AML-193 (cell line): Measurements from ENCODE around the gene MTOR.
"Not testable (repeated sequence)": the region's sequence is repeated elsewhere in the genome, so short reads cannot be mapped to it uniquely, and the experiment has no call there.

Experiments
- DNase-seq, 2 experiments: peaks; one replicate each; lab custom pipeline; 2025; lab: John Stamatoyannopoulos, UW

MTOR gene

DNA sequence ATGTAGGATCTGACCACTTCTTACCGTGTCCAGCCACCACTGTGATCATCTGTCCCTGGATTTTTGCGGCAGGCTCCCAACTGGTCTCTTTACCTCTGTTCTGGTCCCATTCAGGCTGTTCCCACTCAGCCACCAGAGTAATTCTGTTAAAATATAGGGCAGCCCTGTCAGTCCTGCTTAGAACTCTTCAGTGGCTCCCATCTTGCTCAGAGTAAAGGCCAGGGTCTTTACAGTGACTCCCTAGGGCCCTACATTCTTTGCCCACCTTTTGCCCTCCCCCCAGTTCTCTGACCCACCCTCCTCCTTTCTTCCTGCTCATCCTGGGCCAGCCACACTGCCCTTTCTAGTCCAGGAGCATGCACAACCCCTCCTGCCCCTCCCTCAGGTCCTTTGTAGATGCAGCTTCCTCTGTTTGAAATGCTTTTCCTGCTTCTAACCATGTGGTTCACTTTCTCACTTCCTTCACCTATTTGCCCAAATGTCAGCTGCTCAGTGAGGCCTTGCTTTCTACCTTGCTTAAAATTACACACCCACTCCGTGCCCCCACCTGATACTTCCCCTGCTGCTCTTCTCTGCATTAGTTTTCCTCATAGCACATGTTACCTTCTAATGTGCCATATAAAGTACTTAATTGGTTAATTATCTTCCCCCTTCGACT, 18.5 kb upstream of the MTOR start:
- peak in 1 of 2 experiments; percentile 21 for DNase-seq

DNA sequence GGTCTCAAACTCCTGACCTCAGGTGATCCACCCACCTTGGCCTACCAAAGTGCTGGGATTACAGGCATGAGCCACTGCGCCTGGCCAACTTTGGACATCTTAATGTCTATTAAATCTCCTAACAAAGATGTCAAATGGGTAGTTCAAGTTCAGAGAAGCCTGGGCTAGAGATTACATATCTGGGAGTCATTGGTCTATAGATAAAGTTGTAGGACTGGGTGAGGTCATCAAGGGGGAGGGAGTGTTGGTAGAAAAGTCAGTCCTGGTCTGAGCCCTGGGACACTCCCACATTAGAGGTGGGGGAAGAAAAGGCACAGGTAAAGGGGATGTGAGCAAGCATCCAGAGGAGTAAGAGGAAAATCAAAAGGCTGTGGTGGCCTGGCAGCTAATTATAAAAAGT, 17.3 kb upstream of the MTOR start:
- DNase-seq, result no peak

DNA sequence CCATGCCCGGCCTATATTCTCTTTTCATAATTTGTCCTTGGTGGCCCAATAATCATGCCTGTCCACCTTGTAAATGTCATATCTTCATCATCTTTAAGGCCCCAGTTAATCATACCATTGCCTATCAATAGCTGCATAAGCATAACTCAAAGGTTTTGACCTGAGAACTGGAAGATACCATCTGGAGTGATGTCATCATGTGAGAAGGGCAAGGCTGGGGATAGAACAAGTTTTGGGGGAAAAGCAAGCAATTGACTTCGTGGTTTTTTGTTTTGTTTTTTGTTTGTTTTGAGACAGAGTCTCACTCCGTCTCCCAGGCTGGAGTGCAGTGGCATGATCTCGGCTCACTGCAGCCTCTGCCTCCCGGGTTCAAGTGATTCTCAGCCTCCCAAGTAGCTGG, 16.8 kb upstream of the MTOR start:
- no peak for DNase-seq

DNA sequence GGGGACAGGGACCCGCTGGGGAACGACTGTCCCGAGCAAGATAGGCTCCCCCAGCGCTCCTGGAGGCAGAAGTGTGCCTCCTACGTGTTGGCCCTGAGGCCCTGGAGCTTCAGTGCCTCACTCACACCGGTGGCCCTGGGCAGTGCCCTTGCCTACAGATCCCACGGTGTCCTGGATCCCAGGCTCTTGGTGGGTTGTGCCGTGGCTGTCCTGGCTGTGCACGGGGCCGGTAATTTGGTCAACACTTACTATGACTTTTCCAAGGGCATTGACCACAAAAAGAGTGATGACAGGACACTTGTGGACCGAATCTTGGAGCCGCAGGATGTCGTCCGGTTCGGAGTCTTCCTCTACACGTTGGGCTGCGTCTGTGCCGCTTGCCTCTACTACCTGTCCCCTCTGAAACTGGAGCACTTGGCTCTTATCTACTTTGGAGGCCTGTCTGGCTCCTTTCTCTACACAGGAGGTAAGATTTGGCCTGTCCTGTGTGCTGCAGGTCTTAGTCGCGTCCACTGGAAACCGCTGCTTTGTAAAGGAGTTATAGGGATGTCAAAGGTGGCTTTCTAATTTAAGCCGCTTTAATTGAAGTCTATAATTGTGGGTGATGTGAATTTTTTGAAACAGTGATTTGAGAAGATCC, 11.4 kb upstream of the MTOR start:
- peak in 1 of 2 experiments; percentile 15 for DNase-seq

DNA sequence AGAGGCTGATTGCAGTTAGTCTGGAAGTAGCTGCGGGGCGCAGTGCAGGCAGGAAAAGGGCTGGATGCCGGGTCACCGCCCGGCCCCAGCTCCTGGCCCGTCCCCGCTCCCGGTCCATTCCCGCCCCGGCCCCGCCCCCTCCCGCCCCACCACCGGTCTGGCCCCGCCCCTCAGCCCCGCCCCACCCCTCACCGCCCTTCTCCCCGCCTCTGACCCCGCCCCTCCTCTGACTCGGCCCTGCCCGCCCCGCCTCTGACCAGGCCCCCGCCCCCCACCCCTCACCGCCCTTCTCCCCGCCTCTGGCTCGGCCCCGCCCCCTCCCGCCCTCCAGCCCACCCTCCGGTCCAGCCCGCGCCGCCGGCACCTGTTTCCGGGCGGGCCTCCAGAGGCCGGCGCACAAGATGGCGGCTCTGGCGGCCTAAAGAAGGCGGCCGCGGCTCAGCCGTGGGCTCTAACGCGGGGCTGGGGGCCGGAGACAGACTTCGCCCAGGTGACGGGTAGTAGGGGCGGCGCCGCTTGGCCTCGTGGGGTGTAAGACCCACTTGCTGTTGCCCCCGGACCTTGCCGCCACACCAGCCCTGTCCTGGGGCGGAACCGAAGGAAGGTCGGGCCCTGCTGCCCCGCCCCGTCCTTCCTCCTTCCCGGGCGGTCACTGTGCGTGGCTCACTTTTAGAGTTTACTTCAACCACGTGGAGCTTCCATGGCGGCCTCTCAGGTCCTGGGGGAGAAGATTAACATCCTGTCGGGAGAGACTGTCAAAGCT, 10.7 kb upstream of the MTOR start, which contains the start of gene UBIAD1:
Gene UBIAD1 (plus strand): TSS at position 367 of the 763 bp plus-strand sequence. CDS start 334 bp downstream, at position 701.
- DNase-seq, result peak; percentile 69 to 80

DNA sequence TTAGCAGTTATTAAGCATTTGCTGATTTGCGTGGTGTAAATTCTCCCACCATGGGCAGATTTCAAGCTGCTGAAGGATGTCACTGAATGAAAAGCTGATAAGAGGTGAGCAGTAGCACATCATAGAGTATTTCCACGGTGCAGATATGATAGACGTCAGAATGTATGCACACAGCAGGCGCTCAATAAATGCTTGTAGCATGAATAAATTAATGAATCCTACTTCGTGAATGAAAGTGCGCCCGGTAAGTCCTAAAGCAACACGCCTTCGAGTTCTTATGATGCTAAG, 10.1 kb upstream of the MTOR start:
- no peak for DNase-seq

DNA sequence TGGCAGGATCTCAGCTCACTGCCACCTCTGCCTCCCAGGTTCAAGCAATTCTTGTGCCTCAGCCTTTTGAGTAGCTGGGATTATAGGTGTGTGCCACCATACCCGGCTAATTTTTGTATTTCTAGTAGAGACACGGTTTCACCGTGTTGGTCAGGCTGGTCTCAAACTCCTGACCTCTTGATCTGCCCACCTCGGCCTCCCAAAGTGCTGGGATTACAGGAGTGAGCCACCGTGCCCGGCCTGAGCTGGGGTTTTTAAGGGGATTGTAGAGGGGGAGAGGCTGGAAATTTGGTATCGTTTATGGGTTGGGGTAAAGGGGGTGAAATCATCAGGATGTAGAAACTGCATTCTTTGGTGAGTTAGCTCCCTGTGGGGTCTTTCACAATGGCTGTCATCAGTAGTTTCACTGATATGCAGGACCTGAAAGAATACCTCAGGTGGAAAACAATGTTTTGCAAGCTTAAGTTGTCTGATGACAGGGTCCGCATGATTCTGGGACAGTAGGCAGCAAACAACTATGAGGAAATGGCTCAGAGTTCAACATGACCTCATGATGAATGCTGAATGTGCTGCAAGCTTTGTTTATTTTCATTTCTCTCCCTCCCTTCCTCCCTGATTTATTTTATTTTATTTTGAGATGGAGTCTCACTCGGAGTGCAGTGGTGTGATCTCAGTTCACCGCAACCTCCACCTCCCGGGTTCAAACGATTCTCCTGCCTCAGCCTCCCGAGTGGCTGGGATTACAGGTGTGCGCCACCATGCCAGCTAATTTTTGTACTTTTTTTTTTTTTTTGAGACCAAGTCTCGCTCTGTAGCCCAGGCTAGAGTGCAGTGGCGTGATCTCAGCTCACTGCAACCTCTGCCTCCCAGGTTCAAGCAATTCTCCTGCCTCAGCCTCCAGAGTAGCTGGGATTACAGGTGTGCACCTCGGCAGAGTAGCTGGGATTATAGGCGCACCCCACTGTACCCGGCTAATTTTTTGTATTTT, 5.3 kb upstream of the MTOR start:
- not testable (repeated sequence) for DNase-seq

DNA sequence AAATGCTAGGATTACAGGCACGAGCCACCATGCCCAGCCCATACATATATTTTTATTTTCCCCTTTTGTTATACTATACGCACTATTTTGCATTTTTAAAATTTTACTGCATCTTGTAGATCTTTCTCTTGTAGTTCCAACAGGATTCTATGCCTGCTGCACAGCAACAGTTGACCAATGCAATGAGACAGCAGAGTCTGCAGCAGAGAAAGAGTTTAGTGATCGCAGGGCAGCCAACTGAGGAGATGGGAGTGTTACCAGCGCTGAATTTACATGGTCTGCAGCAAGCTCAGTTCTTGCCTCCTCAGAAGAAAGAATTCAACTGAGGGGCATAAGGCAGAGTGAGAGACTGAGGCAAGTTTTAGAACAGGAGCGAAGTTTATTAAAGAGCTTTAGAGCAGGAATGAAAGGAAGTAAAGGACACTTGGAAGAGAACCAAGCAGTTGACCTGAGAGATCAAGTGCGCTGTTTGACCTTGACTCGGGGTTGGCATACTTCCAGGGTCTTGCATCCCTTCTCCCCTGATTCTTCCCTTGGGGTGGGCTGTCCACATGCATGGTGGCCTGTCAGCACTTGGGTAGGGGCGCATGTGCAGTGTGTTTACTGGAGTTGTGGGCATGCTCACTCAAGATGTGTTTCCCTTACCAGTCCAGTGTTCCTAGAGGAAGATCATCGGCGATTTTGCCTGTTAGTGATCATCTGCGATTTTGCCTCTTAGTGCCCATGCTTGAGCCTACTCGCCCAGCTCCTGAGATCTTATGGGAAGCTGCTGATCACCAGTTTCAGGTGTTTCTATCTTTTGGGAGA, 4.1 kb upstream of the MTOR start:
- DNase-seq, result no peak

DNA sequence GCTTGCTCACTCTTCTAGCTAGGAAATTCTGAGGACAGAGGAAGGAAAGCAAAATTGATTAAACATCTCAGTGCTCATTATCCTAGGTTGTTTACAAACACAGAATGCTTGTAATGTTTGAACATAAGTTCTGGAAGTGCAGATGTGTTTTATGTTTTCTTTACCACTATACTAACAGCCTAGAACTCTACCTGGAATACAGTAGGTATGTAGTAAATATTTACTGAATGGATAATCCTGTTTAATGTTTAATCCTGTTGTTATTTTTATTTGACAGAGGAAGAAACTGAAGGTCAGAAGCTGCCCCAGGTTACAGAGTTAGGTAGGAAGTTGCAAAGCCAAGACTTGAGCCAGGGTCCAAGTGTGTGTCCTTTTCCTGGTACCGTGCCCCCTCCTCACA, 6.1 kb downstream of the MTOR start:
- no peak for DNase-seq

DNA sequence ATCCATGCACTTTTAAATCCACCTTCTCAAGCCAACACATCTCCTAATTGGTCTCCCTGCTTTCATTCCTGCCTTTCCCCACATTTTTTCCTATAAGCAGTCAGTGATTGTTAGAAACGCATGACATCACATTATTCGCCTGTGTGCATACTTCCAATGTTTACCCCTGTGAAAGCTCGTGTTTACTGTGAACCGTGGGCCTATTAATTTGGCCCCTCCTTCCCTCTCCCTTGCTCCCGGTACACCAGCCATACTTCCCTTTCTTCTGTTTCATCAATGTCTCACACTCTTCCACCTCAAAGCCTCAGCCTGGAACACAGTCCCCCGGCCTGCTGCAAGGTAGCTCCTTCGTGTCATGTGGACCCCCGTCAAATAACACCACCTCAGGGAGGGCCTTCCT, 9.1 kb downstream of the MTOR start:
- DNase-seq, result no peak

DNA sequence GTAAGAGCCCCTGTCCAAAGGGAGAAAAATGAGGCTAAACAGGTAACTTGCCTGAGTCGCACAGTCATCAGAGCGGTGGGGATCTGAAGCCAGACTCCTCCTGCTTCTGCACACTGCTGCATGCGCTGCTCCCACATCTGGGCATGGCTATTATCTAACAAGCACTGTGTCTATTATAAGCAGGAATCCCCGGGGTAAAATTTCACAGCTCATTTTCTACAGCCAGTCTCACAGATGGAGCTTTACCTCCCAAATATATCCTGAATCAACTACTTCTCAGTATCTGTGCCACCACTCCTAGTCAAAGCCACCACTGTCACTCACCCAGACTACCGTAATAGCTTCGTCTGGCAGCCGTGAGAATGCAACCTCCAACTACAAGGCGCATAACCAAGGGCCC, 9.8 kb downstream of the MTOR start:
- DNase-seq, result no peak

DNA sequence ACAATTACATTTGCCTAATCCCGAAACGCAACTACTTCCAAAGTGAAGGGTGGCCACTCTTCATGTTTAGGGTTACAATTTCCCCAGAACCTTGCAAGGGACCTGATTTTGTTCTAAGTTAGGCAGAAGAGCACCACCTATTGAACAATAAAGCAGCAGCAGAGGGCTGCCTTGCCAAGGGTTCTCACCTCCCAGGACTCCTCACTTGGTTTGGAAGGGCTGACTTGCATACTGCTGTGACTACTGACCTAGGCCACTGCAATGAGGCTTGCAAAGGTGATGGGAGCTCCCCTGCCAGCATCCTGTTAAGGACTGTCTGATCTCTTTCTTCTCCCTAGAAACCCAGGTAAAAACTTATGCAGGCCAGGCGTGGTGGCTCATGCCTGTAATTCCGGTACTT, 14.2 kb downstream of the MTOR start:
- no peak for DNase-seq

DNA sequence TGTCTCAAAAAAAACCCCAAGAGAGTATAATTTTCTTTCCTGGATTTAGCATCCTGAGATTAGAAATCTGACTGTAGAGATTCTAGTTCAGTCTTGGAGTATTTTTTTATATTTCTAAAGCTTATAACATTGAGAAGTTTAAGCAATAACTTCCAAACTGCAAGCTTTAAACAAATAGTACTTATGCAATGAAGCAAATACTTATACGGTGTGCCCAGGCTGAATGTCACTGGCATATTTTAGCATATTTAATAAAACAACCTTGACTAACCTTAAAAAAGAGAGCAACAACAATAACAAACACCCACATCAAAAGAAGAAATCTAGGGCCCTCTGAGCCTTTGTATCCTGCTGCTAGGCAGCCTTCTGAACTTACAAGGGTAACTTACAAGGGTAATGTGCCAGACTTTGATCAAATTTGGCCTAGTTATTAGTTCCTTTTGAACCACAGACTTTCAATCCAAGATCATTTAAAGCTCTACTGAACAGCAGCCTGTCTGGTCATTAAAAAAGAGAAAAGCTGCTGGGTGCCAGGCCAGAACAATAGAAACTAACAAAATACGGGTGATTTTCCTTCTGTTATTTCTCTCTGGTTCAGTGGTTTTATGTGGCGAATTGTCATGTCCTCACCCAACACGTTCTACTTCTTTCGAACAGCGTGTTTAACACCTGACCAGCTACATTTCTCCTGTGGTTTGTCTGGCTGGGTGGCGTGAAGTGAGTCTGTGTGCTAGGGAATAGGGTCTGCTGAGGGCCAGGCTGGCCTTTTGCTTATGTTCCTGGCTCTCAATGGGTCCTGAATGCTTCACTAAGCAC, 16.2 kb downstream of the MTOR start:
- no peak for DNase-seq

DNA sequence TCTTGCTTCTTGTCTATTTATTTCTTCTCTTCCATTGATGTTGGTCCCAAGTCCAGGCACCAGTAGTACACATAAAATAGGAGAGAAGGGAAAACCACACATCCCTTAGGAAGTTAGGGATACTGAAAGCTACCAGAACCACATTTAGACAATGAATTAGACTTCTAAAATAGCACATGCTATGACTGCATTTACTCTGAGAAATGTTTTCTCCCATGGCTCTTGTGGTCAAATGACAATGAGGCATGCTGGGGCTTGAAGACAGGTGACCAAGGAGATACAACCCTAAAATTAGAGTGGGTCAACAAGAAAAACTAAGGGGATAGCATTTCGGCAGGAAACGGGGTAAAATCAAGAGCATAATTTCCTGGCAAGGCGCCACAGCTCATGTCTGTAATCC, 17.1 kb downstream of the MTOR start:
- DNase-seq, result no peak

DNA sequence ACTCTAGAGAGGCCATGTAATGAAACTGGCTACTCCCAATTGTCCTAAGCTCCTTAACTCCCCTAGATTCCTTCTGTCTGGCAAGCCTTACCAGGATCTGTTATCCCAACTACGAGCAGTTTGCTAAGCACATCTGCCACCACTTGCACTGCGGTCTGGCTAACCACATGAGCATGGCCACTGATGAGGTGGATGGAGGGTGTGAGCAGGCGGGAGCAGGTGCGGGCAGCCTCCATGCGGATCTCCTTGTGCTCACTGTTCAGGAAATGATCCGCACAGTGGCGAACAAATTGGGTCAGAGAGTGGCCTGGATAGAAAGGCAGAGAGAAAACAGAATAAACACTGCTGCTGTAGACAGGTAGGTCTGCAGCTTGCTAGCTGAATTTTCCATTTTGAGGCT, 24.0 kb downstream of the MTOR start:
- DNase-seq, result no peak

DNA sequence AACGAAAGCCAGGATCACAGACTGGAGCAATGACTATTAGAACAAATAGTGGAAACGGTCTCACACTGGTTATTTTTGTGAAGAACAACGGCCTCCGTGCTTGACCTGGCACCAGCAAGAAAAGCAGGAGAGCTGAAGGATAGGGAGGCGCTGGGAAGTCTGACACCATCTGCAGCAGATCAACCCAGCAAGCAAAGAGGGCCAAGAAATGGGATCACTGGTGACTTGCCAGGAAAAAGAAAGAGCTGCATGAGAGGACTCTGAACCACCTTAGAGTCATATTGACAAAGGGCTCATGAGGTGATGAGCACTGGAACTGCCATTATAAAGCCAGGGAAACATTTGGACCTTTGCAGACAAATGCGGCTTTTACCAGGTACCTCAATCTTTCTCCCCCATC, 25.0 kb downstream of the MTOR start:
- no peak for DNase-seq

DNA sequence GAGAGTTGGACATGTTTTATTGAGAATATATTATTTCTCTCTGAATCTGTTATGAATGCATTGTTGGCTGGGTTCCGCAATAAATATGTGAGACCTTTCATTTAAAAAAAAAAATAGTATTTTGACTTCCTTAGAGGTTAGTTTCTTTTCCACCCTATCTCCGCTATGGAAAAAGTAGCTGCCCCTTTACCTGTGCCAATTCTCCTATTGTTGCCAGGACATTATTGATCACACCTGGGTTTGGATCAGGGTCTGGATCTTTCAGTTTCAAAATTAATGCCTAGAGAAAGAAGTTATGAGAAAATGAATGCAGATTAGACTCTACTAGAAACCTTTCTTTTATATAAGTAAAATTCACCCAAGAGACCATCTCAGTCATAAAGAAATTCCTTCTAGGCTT, 29.1 kb downstream of the MTOR start:
- no peak for DNase-seq

DNA sequence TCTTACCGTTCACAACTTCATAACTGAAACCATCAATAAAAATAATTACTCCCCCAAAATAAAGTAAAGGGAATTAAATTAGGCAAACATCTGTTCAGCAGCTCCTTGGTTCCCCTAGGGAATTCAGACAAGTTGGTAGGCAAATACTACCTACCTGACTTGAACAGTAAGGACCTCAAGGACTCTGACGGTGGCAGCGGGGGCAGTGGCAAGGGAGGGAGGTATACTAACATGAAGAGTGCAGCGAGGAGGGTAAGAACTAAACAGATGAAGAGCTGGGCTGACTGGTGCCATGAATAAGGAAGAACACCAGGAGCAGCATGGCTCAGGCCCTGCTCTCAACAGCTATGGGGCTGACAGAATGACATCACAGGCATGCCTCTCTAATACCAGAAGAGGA, 33.1 kb downstream of the MTOR start:
- DNase-seq, result no peak

DNA sequence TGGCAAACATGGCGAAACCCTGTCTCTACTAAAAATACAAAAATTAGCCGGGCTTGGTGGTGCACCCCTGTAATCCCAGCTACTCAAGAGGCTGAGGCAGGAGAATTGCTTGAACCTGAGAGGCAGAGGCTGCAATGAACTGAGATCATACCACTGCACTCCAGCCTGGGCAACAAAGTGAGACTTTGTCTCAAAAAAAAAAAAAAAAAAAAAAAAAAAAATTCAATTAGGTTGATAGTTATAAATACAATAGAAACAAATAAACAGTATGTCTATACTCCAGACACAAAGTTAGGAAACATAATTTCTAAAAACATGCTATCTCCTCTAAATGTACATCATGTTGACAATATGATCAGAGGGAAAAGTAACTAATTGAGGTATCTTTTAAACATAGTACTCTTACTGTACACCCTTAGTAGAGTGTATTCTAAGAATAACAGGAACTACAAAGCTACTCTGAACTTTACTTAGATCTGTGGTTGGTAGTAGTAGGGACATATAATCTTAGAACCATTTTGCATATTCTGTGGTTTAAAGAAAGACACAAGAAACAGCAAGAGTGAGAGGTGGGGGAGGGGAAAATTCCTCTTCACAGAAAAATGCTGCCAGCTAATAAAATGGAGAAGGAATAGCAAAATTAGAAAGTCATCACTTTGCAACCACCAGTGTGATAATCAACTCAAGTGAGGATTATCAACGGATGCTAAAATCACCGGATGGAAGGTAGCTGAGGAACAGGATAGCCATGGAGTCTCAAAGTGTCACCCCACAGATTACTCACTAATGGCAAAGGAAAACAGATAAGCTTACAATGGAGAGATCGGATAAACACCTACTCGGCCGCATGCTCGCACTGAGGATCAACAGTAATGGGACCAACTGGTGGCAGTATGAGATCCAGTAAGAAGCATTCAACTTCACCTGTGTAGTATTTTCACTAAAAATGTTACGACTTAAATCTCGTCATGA, 35.0 kb downstream of the MTOR start:
- DNase-seq, result no peak
